Stimulated activated CD4-positive, alpha-beta T cell treated with anti-CD3 and anti-CD28 coated beads, Interleukin-15, amount 100 ng/mL, for 24 hours (primary cell): ENCODE data around the gene SLC8A1.

ENCODE experiments used
- DNase-seq: peaks from one replicate; pipeline ENCODE4 v3.0.0-alpha.2; 2020

SLC8A1 gene

GRCh38 chr2:40178171-40178778 is 273.6 kb downstream of the SLC8A1 start:
- no peak for DNase-seq

GRCh38 chr2:40177366-40177765 is 274.5 kb downstream of the SLC8A1 start:
- no peak for DNase-seq

GRCh38 chr2:40173276-40173675 is 278.6 kb downstream of the SLC8A1 start:
- no peak for DNase-seq

GRCh38 chr2:40169856-40170255 is 282.0 kb downstream of the SLC8A1 start:
- DNase-seq = no peak

- no peak for DNase-seq
Measured at GRCh38 chr2:40169430-40169829, 282.5 kb downstream of the SLC8A1 start.

GRCh38 chr2:40168546-40168945 is 283.3 kb downstream of the SLC8A1 start:
- DNase-seq = no peak

- no peak for DNase-seq
Measured at GRCh38 chr2:40168032-40168431, 283.9 kb downstream of the SLC8A1 start.

- no peak for DNase-seq
Measured at GRCh38 chr2:40166006-40166405, 285.9 kb downstream of the SLC8A1 start.

GRCh38 chr2:40165509-40165844 is 286.4 kb downstream of the SLC8A1 start:
- DNase-seq = no peak

GRCh38 chr2:40164736-40165508 is 287.0 kb downstream of the SLC8A1 start:
- no peak for DNase-seq

GRCh38 chr2:40161986-40162385 is 289.9 kb downstream of the SLC8A1 start:
- DNase-seq = no peak

GRCh38 chr2:40160751-40161218 is 291.1 kb downstream of the SLC8A1 start:
- no peak for DNase-seq

GRCh38 chr2:40159333-40159732 is 292.6 kb downstream of the SLC8A1 start:
- DNase-seq = no peak

GRCh38 chr2:40158781-40159180 is 293.1 kb downstream of the SLC8A1 start:
- DNase-seq = no peak

- no peak for DNase-seq
Measured at GRCh38 chr2:40155728-40156127, 296.2 kb downstream of the SLC8A1 start.

GRCh38 chr2:40150266-40150665 is 301.6 kb downstream of the SLC8A1 start:
- DNase-seq = no peak

GRCh38 chr2:40148334-40148733 is 303.6 kb downstream of the SLC8A1 start:
- DNase-seq = no peak

GRCh38 chr2:40147360-40147759 is 304.5 kb downstream of the SLC8A1 start:
- no peak for DNase-seq

- no peak for DNase-seq
Measured at GRCh38 chr2:40144022-40144421, 307.9 kb downstream of the SLC8A1 start.

- DNase-seq = no peak
Measured at GRCh38 chr2:40138314-40138713, 313.6 kb downstream of the SLC8A1 start.

GRCh38 chr2:40131081-40131704 is 320.7 kb downstream of the SLC8A1 start:
- DNase-seq = no peak

GRCh38 chr2:40130251-40130994 is 321.5 kb downstream of the SLC8A1 start:
- DNase-seq = no peak

GRCh38 chr2:40129725-40130124 is 322.2 kb downstream of the SLC8A1 start:
- no peak for DNase-seq

- DNase-seq = no peak
Measured at GRCh38 chr2:40128796-40129195, 323.1 kb downstream of the SLC8A1 start.
